ENCODE results near the gene RHOA.

The RHOA gene

DNA sequence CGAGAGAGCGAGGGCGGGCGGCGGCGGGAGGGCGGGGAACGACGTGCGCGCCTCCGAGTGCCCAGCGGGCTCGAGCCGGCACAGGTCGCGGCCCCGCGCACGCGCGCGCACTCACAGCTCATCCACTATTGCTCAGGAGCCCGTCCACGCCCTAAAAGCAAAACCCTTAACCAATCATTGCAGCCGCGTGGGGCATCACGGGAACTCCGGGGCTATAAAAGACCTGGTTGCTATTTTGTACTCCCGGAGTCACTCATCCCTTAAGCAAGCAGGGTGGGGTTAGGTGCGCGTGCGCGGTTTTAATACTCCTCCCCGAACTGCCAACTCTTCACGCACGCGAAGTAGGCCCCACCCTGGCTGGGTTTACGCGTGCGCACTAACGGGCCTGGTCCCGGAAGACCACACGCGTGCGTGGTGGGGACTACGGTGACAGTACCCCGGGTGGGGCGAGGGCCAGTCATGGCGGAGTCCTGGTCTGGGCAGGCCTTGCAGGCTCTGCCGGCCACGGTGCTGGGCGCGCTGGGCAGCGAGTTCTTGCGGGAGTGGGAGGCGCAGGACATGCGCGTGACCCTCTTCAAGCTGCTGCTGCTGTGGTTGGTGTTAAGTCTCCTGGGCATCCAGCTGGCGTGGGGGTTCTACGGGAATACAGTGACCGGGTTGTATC, at the start of gene RHOA, which contains the start of gene TCTA:
Gene RHOA, minus strand, starts transcription at position 9 of the 664 bp plus-strand sequence. CDS start 36,387 bp downstream, outside the sequence.
Gene TCTA, plus strand, starts transcription at position 456 of the 664 bp plus-strand sequence. Its CDS starts 4 bp downstream, at position 460.
- peak; percentile 100 for DNase-seq

DNA sequence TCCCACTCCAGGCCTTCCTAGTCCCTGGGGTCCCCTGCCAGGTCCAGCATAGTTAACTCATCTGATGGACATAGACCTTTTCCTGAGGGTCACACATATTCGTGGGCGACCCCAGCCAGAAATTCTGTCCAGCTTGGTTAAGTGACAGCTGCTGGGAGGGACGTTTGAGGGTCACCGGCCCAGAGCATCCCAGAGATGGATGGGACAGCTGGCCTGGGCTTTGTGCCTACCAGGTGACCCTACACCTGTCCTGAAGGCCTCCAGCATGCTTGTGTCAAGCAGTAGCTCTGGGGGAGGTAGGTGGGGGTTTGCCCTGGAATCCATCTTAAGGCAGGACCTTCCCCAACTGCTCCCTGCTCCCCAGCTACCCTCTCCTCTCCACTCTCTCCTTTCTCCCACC, 49.2 kb upstream of the RHOA start:
- no peak for DNase-seq

DNA sequence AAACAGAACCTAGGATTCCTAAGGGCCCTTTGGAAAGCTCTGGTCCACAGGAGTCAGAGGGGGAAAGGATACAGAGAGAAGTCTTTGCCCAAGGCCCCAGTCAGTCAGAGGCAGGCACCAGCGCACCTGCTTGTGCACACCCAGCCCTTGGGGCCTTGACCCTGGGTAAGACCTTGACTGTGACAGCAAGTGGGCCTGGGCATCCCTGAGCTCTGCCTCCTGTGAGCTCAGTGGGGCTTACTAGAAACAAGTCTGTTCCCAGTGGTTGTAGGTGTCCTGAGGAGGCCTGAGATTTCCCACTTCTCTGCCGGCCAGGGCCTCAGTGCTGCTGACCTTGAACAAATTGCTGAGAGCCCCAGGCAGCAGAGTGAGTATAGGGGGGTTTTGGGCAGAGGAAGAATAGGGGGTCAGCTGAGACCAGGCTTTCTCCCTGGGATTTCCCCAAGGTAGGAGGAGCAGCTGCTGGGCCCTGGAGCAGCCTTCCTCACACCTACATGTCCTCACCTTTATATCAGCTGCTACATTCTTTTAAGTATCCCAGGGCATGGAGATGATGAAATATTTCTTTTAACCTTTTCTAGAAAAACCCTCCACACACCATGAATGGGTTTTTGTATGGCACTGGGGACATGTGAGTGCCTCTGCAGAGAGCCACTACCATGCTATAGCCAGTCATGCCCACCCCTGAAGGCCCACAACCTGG, 48.6 kb upstream of the RHOA start:
- no peak for DNase-seq

DNA sequence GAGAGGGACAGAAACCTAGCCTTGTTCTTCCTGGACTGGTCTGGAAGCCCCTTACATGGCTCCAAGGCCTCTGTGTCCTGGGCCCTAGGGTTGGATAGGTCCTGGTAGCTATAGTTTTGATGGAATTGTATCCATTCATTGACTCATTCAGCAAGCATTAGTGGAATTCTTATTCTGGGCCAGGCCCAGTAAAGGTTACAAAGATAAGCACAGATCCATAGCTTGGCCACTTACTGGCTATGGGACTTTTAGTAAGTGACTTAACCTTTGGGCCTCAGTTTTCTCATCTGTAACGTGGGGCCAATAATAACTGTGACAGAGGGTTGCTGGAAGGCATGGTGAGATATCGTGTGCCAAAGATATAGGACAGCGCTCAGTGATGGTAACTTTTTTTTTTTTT, 44.7 kb upstream of the RHOA start:
- no peak for DNase-seq

DNA sequence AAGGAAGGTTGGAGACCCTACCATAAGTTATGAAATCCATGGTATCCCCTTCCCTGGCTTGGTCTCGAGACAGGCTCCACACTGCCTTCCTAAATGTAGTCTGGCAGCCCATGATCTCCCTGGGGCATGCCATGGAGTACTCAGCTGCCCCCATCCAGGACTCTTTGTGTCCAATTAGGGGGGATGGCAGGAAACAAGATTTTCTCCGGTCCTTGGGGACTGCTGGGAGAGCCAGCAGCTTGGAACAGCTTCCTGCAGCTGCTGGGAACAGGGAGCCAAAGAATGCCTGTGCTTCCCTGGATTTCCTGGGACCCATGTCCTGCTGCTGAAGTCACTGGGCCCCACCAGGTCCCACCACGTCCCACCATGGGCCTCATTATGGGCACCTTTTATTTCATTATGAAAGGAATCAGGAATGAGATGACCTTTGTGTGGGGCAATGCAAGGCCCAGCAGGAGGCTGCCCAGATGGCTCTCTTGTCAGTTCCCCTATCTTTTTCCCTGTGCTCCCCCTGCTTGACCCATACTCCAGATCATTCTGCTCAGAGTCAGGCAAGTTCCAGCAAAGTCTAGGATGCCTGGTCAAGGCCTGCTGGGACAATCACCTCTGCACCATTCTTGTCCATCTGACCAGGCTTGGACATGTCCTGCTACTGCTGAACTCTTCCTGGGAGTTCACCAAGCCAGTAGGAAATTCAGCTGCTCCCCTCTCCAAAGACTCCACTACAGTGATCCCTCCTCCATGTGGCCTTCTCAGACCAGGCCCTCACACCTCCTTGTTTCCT, 43.3 kb upstream of the RHOA start:
- DNase-seq: no peak

DNA sequence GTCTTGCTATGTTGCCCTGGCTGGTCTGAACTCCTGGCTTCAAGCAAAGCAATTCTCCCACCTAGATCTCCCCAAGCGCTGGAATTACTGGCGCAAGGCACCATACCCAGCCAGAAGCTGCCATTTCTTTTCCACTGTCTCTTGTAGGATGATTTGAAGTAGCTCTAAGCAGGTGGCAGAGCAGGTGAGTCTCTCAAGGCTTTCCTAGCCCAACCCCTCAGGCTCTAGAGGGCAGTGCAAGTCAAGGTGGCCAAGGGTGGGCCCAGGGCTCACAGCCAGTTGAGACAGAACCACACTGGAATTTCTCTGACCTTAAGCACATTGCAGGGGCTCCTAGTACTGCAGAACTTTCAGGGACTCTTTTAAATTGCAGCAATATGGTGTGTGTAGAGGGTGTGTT, 42.7 kb upstream of the RHOA start:
- DNase-seq: no peak

DNA sequence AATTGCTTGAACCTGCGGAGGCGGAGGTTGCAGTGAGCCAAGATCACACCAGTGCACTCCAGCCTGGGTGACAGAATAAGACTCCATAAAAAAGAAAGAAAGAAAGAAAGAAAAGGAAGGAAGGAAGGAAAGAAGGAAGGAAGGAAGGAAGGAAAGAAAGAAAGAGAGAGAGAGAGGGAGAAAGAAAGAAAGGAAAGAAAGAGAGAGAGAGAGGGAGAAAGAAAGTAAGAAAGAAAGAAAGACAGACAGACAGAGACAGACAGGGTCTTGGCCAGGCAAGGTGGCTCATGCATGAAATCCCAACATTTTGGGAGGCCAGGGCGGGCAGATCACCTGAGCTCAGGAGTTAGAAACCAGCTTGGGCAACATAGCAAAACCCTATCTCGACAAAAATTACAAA, 41.8 kb upstream of the RHOA start:
- DNase-seq: no peak

DNA sequence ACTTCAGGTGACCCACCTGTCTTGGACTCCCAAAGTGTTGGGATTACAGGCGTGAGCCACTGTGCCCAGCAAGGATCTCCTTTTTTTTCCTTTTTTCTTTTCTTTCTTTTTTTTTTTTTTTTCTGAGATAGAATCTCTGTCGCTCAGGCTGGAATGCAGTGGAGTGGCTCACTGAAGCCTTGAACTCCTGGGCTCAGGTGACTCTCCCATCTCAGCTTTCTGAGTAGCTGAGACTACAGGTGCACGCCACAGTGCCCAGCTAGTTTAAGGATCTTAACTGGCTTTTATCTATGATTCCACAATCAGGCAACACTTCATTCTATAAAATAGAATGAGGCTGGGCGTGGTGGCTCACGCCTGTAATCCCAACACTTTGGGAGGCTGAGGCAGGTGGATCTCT, 33.6 kb upstream of the RHOA start:
- no peak for DNase-seq

DNA sequence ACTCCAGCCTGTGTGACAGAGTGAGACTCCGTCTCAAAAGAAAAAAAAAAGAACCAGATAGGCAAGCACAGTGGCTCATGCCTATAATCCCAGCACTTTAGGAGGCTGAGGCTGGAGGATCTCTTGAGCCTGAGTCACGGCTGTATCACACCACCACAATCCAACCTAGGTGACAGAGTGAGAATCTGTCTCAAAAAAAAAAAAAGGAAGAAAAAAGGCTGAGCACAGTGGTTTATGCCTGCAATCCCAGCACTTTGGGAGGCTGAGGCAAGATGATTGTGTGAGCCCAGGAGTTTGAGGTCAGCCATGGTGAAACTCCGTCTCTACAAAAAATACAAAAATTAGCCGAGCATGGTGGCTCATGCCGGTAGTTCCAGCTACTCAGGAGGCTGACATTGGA, 23.0 kb upstream of the RHOA start:
- DNase-seq: no peak

DNA sequence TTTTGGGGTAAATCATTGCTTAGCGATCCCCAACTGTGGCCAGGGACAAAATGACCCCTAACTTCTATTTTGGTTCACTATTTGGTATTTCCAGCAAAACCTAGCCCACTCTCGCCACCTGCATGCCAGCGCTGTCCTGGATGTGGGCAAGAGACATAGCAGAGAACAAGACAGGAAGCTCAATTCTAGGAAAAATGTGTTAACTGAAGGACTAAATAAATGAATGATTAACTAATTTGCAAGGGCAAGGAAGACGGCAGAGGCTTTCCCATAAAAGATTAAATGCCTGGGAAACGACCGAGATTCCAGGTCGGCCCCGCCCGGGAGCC, 16.9 kb upstream of the RHOA start:
- peak; percentile 21 for DNase-seq

DNA sequence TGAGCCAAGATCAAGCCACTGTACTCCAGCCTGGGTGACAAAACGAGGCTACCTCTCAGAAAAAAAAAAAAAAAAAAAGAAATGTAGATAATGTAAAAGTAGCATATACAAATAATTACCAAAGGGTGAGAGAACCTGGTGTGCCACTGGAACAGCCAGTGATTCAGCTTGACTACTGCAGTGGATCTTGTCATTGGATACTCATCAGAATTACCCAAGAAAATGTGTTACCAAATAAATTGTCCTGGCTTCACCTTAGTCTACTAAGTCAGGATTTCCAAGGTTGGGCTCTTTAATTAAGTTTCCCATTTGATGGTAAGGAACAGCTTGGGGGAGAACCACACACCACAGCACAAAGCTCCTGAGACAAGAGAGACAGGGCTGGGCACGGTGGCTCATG, 15.8 kb upstream of the RHOA start:
- DNase-seq: no peak

DNA sequence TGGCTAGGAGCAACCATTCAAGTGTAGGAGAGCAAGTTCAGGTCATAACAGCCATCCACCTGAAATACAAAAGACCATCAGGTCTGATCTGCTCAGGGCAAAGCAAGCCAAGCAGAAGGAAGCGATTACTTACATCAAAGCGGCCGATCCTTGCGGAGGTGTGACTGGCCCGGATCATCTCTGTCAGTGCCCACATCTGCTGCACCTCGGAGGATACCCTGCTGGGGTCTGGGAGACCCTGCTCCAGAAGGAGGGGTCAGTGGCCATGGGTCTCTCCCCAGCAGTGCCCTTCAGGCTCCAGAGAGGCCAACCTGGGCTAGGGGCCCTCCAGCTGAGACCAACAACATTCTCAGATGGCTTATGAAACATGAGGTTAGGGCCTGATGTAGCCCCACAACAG, 13.0 kb upstream of the RHOA start:
- DNase-seq: no peak

DNA sequence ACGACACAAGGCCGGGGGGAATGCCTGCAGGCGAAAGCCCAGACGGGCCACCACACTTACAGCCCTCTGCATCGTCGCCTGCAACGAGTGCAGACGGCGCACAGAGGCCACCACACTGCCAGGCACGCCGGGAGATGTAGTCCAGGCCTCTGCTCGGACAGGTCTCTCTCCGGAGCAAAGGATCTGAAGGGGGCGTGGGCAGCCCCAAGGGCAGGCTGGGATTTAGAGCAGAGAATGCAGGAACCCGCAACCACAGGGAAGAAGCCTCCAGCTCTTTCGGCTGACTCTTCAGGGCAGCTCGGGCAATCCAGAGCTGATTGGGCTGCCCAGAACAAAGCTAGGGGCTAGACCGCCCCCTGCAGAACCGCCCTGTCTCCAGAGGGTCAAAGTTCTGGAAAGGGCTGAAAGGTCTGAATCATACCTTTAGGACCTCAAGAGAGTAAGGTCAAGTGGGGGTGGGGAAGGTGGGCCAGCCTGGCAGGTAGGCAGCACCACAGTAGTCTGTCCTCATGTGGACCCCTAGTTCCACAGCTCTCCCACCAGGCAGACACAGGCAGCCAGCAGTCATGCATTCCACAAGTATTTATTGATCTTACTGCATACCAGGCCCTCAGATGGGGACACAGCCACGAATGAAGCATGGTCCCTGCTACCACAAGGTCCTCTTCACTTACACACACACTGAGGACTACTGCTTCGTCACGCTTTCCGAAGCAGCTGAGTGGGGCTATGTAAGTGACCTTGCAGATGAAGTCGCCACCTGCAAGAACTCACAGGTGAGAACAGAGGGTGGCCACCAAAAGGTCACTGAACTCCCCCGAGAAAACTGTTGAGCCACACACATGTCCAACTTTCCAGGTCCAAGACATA, 10.8 kb upstream of the RHOA start, which contains the start of gene AMT:
Gene AMT, minus strand, starts transcription at position 95 of the 870 bp plus-strand sequence. Its CDS starts 23 bp downstream, at position 72.
- no peak for DNase-seq

DNA sequence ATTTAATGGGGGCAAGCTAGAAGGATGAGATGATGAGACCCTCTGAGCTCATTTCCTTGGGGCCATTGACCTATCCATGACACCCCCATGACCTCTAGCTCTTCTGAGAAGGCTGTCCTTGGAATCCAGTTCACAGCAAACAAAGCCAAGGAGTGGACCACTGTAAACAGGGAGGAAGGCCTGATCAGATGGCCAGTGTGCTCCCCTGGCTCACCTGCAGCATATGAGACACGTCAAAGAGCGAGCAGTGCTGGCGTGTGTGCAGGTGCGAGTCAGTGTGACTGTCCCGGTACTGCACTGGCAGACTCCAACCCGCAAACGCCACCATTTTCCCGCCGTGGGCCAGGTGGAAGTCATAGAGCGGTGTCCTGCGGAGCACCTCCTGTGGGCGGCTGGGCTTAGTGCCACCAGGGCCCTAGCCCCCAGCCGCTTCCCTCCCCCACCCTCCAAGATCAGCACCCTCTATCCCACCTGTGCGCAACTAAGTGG, 10.2 kb upstream of the RHOA start:
- DNase-seq: peak; percentile 19

DNA sequence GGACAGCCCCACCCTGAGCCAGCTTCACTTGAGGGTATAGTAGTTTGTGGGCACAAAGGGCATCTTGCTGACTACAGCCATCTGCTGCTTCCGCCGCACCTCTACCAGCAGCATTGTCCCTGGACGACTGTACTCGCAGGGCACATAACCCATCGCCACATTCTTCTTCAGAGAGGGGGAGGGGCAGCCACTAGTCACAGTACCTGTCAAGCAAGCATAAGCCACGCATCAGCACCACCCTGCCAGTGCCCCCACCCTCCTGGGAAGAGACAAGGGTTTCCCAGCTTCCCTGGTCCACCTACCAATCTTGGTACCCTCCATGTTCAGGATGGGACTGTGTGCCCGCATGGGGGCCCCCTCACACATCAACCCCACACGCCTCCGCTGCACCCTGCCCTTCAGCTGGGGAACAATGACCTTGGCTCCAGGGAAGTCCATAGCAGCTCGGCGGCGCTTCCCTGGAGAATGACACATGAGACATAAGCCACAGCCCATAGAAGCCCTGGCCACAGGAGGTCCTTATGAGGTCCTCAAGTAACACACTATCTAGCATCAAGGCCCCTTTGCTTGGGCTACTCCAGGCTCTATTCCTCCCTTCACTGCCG, 5.8 kb upstream of the RHOA start:
- no peak for DNase-seq

DNA sequence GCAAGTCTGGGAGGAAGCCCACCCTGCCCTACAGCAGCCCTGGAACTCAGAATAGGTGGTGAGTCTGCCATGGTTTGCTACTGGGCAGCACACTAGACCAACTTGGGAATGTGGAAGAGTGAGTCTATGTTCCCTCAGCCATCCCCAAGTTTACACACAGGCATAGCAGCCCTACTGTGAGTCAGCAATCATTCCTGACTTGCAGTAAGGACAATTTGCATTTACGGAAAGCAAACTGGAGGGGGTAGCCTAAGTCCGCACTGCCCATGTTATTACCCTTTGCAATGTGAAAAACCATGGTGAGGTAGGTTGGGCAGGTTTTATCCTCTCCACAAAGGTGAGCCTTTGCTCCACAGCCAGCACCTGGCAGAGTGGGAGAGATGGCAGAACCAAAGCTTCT, 5.1 kb upstream of the RHOA start:
- no peak for DNase-seq

DNA sequence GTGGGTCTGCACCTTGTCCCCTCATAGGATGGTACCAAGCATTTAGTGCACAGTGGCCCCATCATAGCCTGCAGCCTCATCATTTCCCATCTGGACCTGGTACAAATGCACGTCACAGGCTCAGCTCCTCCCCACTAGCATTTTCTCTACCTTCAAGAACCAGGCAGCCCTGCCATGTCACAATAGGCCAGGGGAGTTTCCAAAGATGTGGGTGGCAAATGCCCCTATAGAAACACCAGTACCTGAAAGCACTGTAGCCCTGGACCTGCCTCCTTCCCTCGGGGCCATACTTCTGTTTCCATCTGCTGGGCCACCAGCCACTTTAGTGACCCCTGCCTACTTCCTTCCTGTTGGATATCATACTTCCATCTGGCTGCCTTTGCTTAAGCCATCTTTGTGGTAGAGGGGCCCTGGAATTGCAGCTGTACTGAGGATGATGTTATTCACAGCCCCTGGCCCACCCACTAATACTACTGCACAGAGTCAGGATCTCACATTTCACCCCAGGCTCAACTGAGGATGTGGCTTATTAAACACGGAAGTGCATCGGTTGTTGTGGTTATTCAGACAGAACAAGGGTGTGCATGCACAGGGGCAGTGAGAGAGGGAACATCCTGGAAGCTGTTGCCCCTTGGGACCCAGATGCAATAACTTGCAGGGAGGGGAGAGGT, 4.3 kb upstream of the RHOA start:
- peak; percentile 64 for DNase-seq

DNA sequence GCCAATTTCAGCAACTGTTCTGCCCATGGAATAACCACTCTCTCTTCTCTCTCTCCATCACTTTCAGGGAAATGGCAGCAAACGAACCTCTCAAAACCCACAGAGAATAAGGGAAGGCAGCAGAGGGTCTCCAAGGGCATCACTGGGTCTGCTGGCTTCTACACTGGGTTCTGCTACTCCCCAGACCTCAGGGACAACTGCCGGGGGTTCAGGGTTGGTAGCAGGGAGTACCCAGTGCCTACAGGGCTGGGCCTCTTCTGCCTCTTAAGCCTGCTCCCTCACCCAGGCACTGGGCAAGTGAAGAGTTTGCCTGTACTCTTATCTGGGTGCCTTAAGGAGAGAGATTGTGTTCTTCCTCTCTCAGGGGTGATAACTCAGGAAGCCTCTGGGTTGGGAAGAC, 3.0 kb upstream of the RHOA start:
- no peak for DNase-seq

DNA sequence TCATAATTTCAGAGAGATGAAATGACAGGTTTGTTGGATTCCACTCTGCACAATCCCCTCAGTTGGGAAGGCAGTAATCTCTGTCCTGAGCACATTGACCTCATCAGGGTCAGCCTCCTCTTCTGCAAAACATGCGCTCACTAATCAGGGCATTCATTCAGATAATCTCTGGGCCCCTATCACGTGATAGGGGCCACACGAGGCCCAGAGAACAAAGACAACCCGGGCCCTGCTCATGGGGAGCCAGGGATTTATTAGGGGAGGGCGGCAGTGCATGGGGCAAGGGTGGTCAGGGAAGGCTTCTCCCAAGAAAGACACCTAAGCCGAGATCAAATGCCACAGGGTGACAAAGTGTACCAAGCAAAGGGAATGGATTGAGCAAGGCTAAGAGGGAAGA, 1.6 kb upstream of the RHOA start:
- DNase-seq: no peak

DNA sequence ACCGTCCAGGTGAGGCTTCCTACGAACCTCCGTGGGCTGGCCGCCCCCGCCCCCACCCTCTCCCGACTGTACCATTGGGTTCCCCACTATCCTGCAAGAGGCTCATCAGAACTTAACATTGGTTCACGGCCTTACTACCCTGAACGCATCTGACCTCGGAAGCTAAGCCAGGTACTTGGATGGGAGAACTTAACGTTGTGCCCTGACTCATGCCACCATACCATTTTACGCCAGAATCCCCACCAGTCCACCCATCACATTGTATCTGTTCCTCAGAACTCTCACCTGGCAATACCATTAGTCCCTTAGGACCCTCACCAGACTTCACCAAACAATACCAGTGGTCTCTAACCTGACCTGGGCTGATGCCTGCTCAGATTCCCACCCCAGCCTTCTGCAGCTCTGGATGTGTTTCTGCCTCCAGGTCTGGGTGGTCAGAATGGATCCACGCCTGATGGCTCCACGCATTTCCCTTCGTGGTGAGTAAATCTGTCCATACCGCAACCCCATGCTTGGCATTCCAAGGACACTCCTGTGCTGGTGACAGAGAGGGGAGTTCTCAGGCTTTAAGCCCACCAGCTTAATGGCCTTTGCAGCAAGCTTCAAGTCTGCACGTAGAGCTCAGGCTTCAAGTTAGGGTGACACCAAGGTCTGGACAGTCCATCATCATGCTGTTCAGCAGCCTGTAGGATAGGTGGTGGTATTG, 1.0 kb upstream of the RHOA start:
- DNase-seq: no peak

DNA sequence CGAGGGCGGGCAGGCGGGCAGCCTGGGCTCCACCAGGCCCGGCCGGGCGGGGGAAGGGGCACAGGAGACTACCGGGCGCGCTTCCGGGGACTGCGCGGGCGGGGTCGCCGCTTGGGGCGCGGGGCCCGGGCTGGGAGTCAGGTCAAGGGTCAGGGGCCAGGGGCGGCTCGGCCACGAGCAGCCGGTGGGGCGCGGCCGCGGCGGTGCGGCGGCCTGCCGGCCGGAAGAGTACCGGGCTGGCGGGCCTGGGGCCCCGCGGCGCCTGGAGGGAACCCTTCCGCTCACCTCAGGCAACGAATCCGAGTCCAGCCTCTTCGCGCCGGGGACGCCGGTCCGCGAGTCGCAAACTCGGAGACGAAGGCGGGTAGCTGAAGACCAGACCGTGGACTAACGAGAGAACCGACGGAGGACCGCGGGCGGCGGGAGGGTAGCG, 225 bp downstream of the RHOA start:
- DNase-seq: peak; percentile 61
